Esophagus muscularis mucosa (tissue), 4 donors: ENCODE results near the gene SELENOO.

Source experiments
- CTCF ChIP-seq, 3 experiments: fragments of 200-600 bp in 2 of 3; fragments of 450-650 bp in 1 of 3; sonication (generic) in 2 of 3; IDR thresholded peaks; one replicate each; pipeline ENCODE4 v1.5.1; 2017 to 2019; ENCODE audit warnings: antibody characterized with exemption in 3 of 3, mild to moderate bottlenecking in 2 of 3, moderate library complexity in 1 of 3
- EP300 ChIP-seq: sonication (generic); formaldehyde crosslinking; IDR thresholded peaks from one replicate; pipeline ENCODE4 v1.6.1; 2017; ENCODE audit warnings: antibody characterized with exemption
- POLR2A ChIP-seq: fragments of 450-650 bp; IDR thresholded peaks from one replicate; pipeline ENCODE4 v1.6.1; 2017; ENCODE audit warnings: antibody characterized with exemption, moderate library complexity, mild to moderate bottlenecking, low read depth
- POLR2AphosphoS5 ChIP-seq, 2 donors: sonication (generic); formaldehyde crosslinking; IDR thresholded peaks; one replicate each; pipeline ENCODE4 v1.6.1; 2017; ENCODE audit warnings: antibody characterized with exemption in 2 of 2

- TF ChIP-seq CTCF (IDR thresholded peaks at IDR 0.05) (no peak), POLR2AphosphoS5 (IDR thresholded peaks at IDR 0.05) (no peak), EP300 (no peak), POLR2A (no peak)
Measured at GRCh38 chr22:50188356-50188755, 12.5 kb upstream of the SELENOO start.
